HepG2 (cell line): ENCODE results near the gene RNF208. TPM values are rescaled to one million over a fixed set of nuclear protein-coding genes. Genes with fewer than 3 reads are reported as not detected.

Experiments used
- AKAP8 ChIP-seq: sonication (generic); formaldehyde crosslinking; IDR thresholded peaks from 2 replicates; pipeline ENCODE4 v1.5.1; 2020; ENCODE audit warnings: mild to moderate bottlenecking, missing genetic modification reagents
- ARNT ChIP-seq: fragments of 450-650 bp; IDR thresholded peaks from 2 replicates; pipeline ENCODE4 v1.6.1; 2017
- BRCA1 ChIP-seq: sonication (generic); formaldehyde crosslinking; IDR thresholded peaks from 2 replicates; pipeline ENCODE4 v1.4.0; 2020; ENCODE audit warnings: missing genetic modification reagents
- EP300 ChIP-seq, 3 experiments: sonication (generic) in 1 of 3; formaldehyde crosslinking in 1 of 3; IDR thresholded peaks; 2 replicates each; pipeline versions ENCODE4 v1.5.1 to v1.6.1; 2011 to 2020; ENCODE audit warnings: low read depth in 2 of 3, low read length in 2 of 3, borderline replicate concordance in 1 of 3, improper control_type of control experiment in 1 of 3, mild to moderate bottlenecking in 1 of 3, missing genetic modification reagents in 1 of 3, moderate library complexity in 1 of 3
- EZH2 ChIP-seq: conservative IDR thresholded peaks from 2 replicates; pipeline ENCODE4 v1.6.1; 2012; ENCODE audit warnings: mild to moderate bottlenecking, low read depth, low read length, moderate library complexity
- FOSL2 ChIP-seq: sonication (generic); formaldehyde crosslinking; IDR thresholded peaks from 2 replicates; pipeline ENCODE4 v1.4.0; 2020; ENCODE audit warnings: missing genetic modification reagents
- HNRNPUL1 ChIP-seq: fragments of 200-400 bp; formaldehyde crosslinking; IDR thresholded peaks from 2 replicates; pipeline ENCODE4 v1.6.1; 2017; ENCODE audit warnings: low read depth, mild to moderate bottlenecking, low read length, moderate library complexity
- KDM1A ChIP-seq: IDR thresholded peaks from 2 replicates; pipeline ENCODE4 v1.6.1; 2016; ENCODE audit warnings: missing compliant biosample characterization
- KDM5B ChIP-seq: sonication (generic); formaldehyde crosslinking; IDR thresholded peaks from 2 replicates; pipeline ENCODE4 v1.4.0; 2020; ENCODE audit warnings: missing genetic modification reagents, mild to moderate bottlenecking, borderline replicate concordance
- MYNN ChIP-seq: sonication (generic); formaldehyde crosslinking; IDR thresholded peaks from 2 replicates; pipeline ENCODE4 v1.4.0; 2020; ENCODE audit warnings: mild to moderate bottlenecking, low read depth, missing genetic modification reagents
- NKX3-1 ChIP-seq: sonication (generic); formaldehyde crosslinking; IDR thresholded peaks from 2 replicates; pipeline ENCODE4 v1.5.0; 2020; ENCODE audit warnings: missing genetic modification reagents
- PRMT3 ChIP-seq: sonication (generic); formaldehyde crosslinking; IDR thresholded peaks from 2 replicates; pipeline ENCODE4 v1.8.1; 2022; ENCODE audit warnings: low read depth, mild to moderate bottlenecking, moderate library complexity, missing genetic modification reagents, borderline replicate concordance
- SETDB1 ChIP-seq: sonication (generic); formaldehyde crosslinking; IDR thresholded peaks from 2 replicates; pipeline ENCODE4 v1.5.1; 2020; ENCODE audit warnings: missing genetic modification reagents, mild to moderate bottlenecking, borderline replicate concordance
- SNRNP70 ChIP-seq: fragments of 200-400 bp; formaldehyde crosslinking; IDR thresholded peaks from 2 replicates; pipeline ENCODE4 v1.6.1; 2017; ENCODE audit warnings: mild to moderate bottlenecking, low read depth, low read length, moderate library complexity
- XRCC5 ChIP-seq: fragments of 200-400 bp; formaldehyde crosslinking; optimal IDR thresholded peaks from 2 replicates; pipeline ENCODE3; 2017; ENCODE audit warnings: mild to moderate bottlenecking, low read length
- ZC3H13 ChIP-seq: sonication (generic); formaldehyde crosslinking; IDR thresholded peaks from 2 replicates; pipeline ENCODE4 v1.8.1; 2023; ENCODE audit warnings: mild to moderate bottlenecking, missing genetic modification reagents, moderate library complexity
- ZNF10 ChIP-seq: sonication (generic); formaldehyde crosslinking; IDR thresholded peaks from 2 replicates; pipeline ENCODE4 v1.4.0; 2020; ENCODE audit warnings: mild to moderate bottlenecking, low read depth, missing genetic modification reagents, borderline replicate concordance
- ZNF317 ChIP-seq: sonication (generic); formaldehyde crosslinking; IDR thresholded peaks from 2 replicates; pipeline ENCODE4 v1.5.0; 2020; ENCODE audit warnings: mild to moderate bottlenecking, missing genetic modification reagents
- ZNF879 ChIP-seq: sonication (generic); formaldehyde crosslinking; IDR thresholded peaks from 2 replicates; pipeline ENCODE4 v1.8.1; 2023; ENCODE audit warnings: missing genetic modification reagents
- ZSCAN21 ChIP-seq: sonication (generic); formaldehyde crosslinking; IDR thresholded peaks from 2 replicates; pipeline ENCODE4 v1.8.0; 2022; ENCODE audit warnings: mild to moderate bottlenecking, missing genetic modification reagents, moderate library complexity, borderline replicate concordance
- ZSCAN29 ChIP-seq: sonication (generic); formaldehyde crosslinking; conservative IDR thresholded peaks from 2 replicates; pipeline ENCODE4 v1.4.0; 2020; ENCODE audit warnings: mild to moderate bottlenecking, missing genetic modification reagents
- polyA plus RNA-seq, 8 experiments: library from polyadenylated mRNA; depleted of rRNA in 3 of 8; stranded (reverse) in 7 of 8; unstranded in 1 of 8; fragments of >200 nt; fragmentation: Illumina TruSeq in 4 of 8; extraction: Trizol in 4 of 8; gene quantifications; 2 replicates each; pipeline versions ENCODE4 v1.2.1 to v1.2.3, GENCODE V29; 2011 to 2016; ENCODE audit warnings: low read depth in 4 of 8, missing spikeins in 1 of 8, mixed read lengths in 1 of 8; ENCODE audit not compliant: insufficient read depth in 1 of 8
- total RNA-seq, 5 experiments: library from RNA; depleted of rRNA; stranded (reverse); fragments of >200 nt; fragmentation: Illumina TruSeq; extraction: Trizol; gene quantifications; 2 replicates each; pipeline ENCODE4 v1.2.3, GENCODE V29; 2016; ENCODE audit warnings: low read depth in 1 of 5
- TF ChIP-seq, protein P1 (sequence below): IDR thresholded peaks from 2 replicates; pipeline ENCODE4 v1.6.1; 2016; ENCODE audit warnings: low read depth
- TF ChIP-seq, protein P2 (sequence below): sonication (generic); formaldehyde crosslinking; IDR thresholded peaks from 2 replicates; pipeline ENCODE4 v1.4.0; 2020; ENCODE audit warnings: missing genetic modification reagents
- TF ChIP-seq, protein P3 (sequence below): sonication (generic); formaldehyde crosslinking; IDR thresholded peaks from 2 replicates; pipeline ENCODE4 v1.4.0; 2020; ENCODE audit warnings: missing genetic modification reagents

RNF208 gene
- total and polyA plus RNA-seq, 2 of the 13 experiments (the other 11 are each of a cell fraction or from before 2014, with no cell fraction given), result 1.6 to 2.1 TPM

DNA sequence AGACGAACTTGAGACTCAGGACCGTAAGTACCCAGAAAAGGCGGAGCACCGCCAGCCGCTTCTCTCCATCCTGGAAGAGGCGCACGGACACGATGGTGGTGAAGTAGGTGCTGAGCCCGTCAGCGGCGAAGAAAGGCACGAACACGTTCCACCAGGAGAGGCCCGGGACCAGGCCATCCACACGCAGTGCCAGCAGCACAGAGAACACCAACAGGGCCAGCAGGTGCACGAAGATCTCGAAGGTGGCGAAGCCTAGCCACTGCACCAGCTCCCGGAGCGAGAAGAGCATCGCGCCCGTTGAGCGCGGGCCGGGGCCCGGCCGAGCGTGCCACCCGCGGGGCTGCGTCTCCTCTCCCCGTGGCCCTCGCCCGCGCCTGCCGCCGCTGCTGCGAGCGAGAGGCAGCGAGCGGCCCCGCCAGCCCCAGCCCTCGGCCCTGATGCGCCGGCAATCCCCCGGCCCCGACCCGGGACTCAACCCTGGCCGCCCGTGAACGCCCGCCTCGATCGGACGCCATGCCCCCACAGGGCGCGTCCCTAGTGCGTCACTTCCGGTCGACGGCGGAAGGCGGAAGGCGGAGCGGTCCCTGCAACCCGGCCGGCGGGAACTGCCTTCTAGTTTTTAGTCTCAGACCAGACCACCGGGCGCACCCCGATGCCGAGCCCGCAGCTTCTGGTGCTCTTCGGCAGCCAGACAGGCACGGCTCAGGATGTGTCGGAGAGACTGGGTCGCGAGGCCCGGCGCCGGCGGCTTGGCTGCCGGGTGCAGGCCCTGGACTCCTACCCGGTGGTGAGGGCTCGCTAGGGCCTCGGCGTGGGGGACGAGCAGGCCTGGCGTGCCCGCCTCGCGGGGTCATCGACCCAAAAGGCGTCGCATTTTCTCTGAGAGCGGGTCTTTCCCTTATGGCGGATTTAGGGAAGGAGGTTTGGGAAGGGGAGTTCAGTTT lies 16.6 kb downstream of the RNF208 start, which contains the start of the genes NDOR1 and TMEM203 (continued):
- TF ChIP-seq XRCC5 (no peak), ZC3H13 (CRISPR knock-in tag) (no peak), BRCA1 (CRISPR knock-in tag) (no peak), ZNF879 (no peak), AKAP8 (CRISPR knock-in tag) (no peak), EP300 (IDR thresholded peaks at IDR 0.05; ENCODE audit: low read depth in 2 of 2, low read length in 2 of 2) (no peak), EP300 (CRISPR knock-in tag; IDR thresholded peaks at IDR 0.05; ENCODE audit: borderline replicate concordance) (no peak), ARNT (no peak), HNRNPUL1 (no peak), SNRNP70 (no peak), ZNF10 (CRISPR knock-in tag) (no peak), KDM1A (no peak), FOSL2 (CRISPR knock-in tag) (peak; percentile 14; the same call in 1 of the 2 replicates), EZH2 (no peak), KDM5B (peak; percentile 66), MYNN (no peak), NKX3-1 (0 out of 2 replicates have a peak, but pooled peaks have one; percentile 28), SETDB1 (CRISPR knock-in tag) (no peak), ZSCAN21 (no peak), ZSCAN29 (CRISPR knock-in tag) (no peak), ZNF317 (no peak), PRMT3 (CRISPR knock-in tag) (no peak)
- TF ChIP-seq, protein P1, sequence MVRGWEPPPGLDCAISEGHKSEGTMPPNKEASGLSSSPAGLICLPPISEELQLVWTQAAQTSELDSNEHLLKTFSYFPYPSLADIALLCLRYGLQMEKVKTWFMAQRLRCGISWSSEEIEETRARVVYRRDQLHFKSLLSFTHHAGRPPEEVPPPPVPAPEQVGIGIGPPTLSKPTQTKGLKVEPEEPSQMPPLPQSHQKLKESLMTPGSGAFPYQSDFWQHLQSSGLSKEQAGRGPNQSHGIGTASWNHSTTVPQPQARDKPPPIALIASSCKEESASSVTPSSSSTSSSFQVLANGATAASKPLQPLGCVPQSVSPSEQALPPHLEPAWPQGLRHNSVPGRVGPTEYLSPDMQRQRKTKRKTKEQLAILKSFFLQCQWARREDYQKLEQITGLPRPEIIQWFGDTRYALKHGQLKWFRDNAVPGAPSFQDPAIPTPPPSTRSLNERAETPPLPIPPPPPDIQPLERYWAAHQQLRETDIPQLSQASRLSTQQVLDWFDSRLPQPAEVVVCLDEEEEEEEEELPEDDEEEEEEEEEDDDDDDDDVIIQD, result no peak
- TF ChIP-seq, protein P2, sequence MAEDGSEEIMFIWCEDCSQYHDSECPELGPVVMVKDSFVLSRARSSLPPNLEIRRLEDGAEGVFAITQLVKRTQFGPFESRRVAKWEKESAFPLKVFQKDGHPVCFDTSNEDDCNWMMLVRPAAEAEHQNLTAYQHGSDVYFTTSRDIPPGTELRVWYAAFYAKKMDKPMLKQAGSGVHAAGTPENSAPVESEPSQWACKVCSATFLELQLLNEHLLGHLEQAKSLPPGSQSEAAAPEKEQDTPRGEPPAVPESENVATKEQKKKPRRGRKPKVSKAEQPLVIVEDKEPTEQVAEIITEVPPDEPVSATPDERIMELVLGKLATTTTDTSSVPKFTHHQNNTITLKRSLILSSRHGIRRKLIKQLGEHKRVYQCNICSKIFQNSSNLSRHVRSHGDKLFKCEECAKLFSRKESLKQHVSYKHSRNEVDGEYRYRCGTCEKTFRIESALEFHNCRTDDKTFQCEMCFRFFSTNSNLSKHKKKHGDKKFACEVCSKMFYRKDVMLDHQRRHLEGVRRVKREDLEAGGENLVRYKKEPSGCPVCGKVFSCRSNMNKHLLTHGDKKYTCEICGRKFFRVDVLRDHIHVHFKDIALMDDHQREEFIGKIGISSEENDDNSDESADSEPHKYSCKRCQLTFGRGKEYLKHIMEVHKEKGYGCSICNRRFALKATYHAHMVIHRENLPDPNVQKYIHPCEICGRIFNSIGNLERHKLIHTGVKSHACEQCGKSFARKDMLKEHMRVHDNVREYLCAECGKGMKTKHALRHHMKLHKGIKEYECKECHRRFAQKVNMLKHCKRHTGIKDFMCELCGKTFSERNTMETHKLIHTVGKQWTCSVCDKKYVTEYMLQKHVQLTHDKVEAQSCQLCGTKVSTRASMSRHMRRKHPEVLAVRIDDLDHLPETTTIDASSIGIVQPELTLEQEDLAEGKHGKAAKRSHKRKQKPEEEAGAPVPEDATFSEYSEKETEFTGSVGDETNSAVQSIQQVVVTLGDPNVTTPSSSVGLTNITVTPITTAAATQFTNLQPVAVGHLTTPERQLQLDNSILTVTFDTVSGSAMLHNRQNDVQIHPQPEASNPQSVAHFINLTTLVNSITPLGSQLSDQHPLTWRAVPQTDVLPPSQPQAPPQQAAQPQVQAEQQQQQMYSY (CRISPR knock-in tag), result peak; percentile 76; the same call in 1 of the 2 replicates
- TF ChIP-seq, protein P3, sequence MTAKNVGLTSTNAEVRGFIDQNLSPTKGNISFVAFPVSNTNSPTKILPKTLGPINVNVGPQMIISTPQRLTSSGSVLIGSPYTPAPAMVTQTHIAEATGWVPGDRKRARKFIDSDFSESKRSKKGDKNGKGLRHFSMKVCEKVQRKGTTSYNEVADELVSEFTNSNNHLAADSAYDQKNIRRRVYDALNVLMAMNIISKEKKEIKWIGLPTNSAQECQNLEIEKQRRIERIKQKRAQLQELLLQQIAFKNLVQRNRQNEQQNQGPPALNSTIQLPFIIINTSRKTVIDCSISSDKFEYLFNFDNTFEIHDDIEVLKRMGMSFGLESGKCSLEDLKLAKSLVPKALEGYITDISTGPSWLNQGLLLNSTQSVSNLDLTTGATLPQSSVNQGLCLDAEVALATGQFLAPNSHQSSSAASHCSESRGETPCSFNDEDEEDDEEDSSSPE, result peak; percentile 95
